ENCODE data around the gene USP2. TPM values are rescaled to one million over a fixed set of nuclear protein-coding genes. Genes with fewer than 3 reads are reported as not detected.
"Not testable (repeated sequence)": the region's sequence is repeated elsewhere in the genome, so short reads cannot be mapped to it uniquely, and the experiment has no call there.

USP2 gene
- total RNA-seq, 2 donors from 2014 or later = 26.0 to 63.6 TPM

DNA sequence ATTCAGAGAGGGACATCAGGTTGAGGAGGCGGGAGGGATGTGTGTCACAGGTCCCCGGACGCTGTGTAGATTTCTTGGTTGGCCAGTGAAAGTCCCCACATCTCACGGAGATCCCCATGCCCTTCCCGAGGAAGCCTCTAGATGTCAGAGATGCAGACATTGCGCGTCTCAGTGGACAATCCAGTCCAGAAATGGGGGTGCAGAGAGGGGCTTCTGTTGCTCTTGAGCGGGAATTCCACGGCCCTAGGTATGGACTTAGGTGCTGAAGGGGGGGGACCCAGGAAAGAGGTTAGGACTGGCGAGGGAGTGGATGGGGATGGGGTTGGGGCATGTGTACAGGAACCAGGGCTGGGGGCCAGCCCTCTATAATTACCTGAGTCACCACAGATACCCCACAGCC, 34.5 kb upstream of the USP2 start:
- ATAC-seq = no peak
- DNase-seq = no peak
- intact Hi-C loops (cut with DNase I, micrococcal nuclease) = no loop called here

DNA sequence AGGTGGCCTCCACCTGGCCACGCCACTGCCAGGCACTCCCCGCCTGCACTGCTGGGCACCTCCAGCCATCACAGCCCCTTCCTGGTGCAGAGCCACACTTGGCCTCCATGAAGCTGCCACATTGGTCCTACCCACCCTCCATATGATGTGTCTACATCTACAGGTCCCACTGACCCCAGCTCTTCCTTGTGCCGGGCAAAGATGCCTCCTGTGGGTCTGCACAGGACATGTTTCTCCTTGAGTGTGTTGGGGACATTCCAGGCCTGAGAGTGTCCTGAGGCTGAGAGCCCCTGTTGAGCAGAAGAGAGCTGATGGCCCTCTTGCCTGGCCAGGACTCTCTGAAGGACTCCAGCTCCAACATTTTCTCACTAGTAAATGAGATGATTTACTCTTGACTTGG, 34.0 kb upstream of the USP2 start:
- ATAC-seq = no peak
- intact Hi-C loops (cut with DNase I, micrococcal nuclease) = no loop called here
- no peak for DNase-seq

DNA sequence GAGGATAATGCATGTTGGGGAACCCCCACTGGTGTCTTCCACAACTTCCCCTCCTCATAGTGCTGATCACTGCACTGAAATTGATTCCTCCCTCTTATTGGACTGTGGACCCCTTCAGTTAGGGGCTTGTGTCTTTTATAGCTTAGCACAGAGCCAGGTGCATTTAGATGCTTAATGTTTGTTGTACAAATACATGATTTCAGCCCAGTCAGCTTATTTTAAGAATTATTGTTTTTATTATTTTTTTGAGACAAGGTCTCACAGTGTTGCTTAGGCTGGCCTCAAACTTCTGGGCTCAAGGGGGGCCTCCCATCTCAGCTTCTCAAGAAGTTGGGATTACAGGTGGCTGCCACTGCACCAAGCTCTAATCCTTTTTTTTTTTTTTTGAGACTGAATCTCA, 33.2 kb upstream of the USP2 start:
- intact Hi-C loops (cut with DNase I, micrococcal nuclease) = no loop called here
- DNase-seq = no peak

DNA sequence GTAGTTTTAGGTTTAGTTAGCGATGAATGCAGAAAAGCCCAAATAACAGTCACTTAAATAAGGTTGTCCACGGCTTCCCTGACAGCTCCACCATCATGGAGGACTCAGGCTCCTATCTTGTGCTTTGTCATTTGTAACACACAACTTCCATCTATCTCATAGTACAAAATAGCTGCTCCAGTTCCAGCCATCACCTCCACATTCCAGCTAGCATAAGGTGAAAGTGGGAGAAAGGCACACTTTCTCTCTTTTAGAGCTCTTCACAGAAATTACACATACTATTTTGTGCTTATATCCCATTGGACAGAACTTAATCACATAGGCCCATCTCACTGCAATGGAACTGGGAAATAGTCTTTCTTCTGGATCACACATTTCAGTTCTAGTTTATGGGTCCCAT, 32.8 kb upstream of the USP2 start:
- DNase-seq = no peak
- ATAC-seq = no peak
- intact Hi-C loops (cut with DNase I, micrococcal nuclease) = no loop called here

More for the DNA sequence above, 33.2 kb upstream of the USP2 start:
- no peak for ATAC-seq

DNA sequence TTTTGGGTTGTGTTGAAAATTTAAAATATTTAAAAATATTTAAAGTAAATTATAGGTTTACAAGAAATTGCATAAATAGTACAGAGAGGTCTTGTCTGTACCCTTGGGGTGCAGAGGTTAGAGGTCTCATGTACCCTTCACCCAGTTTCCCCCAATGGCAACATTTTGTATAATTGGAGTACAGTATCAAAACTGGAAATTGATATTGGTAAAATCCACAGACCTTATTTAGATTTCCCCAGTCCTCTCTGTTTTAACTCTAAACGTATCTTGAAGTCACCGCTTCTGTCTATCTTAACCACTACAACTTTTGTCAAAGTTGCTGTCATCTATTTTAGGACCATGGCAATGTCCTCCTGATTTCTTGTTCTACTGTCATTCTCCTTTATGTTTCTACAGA, 30.6 kb upstream of the USP2 start:
- intact Hi-C loops (cut with DNase I, micrococcal nuclease) = no loop called here
- ATAC-seq = no peak
- no peak for DNase-seq

DNA sequence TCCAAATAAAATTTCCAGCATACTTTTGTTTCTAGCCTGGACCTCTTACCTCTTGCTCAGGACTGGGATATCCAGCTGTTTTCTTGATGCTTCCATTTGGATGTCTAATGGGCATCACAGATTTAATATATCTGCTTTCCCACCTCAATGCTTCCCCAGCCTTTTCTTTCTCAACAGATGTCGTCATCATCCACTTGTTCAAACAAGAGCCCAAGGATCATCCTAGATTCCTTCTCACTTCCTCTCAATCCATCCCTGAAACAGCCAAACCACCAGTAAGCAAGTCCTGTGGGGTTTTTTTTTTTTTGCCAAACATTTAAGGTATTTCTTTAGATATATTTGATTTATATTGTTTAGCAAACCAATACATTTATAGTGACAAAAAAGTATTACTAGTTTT, 29.0 kb upstream of the USP2 start:
- DNase-seq (no peak), ATAC-seq (no peak)
- intact Hi-C loops (cut with DNase I, micrococcal nuclease) = no loop called here

DNA sequence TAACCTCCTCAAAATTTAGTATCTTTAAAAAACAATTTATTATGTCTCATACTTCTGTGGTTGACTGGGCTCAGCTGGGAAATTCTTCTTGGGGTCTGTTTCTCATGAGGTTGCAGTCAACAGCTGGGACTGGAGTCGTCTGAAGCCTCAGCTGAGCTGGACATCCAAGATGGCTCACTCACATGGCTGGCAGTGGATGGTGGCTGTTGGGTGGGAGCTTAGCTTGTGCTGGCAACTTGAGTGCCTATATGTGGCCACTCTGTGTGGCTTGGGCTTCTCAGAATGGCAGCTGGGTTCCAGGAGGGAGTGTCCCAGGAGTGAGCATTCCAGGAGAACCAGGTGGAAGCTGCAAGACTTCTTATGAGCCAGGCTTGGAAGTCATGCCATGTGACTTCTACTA, 28.2 kb upstream of the USP2 start:
- intact Hi-C loops (cut with DNase I, micrococcal nuclease) = no loop called here
- ATAC-seq (no peak), DNase-seq (no peak)

DNA sequence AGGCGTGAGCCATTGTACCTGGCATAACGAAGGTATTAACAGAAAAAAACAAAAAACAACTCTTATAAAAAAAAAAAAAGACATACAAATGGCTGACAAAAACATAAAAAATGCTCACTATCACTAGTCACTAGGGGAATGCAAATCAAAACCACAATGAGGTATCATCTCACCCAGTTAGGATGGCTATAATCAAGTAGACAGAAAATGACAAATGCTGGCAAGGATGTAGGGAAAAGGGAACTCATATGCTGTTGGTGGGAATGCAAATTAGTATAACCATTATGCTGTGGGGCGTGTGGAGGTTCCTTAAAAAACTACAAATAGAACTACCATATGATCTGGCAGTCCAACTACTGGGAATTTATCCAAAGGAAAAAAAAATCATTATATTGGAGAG, 24.5 kb upstream of the USP2 start:
- intact Hi-C loops (cut with DNase I, micrococcal nuclease) = no loop called here
- no peak for DNase-seq
- ATAC-seq = no peak

DNA sequence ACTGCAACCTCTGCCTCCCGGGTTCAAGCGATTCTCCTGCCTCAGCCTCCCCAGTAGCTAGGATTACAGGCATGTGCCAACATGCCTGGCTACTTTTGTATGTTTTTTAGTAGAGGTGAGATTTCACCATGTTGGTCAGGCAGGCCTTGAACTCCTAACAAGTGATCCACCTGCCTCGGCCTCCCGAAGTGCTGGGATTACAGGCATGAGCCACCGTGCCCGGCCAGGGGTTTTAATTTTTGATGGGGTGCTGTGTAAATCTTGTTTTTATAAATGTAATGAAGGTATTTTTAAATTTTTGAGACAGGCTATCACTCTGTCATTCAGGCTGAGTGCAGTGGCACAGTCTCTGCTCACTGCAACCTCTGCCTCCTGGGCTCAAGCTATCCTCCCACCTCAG, 24.0 kb upstream of the USP2 start:
- intact Hi-C loops (cut with DNase I, micrococcal nuclease); ATAC-seq; DNase-seq: not testable (repeated sequence)

DNA sequence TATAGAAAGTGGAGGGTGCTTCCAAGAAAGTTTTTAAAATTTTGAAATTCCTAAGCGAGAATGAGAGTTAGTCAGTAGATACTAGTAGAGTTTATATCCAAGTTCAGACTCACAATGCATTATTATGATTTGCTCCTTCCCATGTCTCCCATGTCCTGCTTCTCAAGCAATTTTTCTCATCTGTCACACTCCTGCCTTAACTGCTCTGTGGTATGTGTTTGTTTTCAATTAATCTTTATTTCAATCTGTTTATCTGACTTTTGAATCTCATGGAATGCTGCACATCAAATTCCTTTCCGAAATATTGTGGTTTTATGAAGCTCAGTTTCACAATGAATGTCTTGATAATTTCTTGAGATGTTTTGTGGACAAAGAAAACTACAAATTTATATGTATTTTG, 23.4 kb upstream of the USP2 start:
- intact Hi-C loops (cut with DNase I, micrococcal nuclease) = no loop called here
- no peak for DNase-seq
- no peak for ATAC-seq

DNA sequence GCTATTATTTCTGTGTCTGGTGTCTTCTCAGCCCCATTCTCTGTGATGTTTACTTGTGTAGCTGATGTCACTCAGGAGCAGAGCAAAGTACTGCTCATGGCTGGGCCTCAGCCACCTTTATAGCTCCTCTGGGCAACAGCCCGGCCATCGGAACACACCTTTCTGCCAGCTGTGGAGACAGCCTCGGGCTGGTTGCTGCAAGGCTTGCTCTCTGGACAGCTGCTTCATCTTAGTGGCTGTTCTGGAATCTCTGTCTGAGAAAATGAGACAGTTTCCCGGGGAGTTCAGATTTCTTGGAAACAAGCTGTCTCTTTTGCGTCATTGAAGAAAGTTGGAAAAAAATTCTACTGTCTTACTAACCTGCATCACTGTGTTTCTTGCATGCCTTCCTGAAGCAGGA, 21.5 kb upstream of the USP2 start:
- intact Hi-C loops (cut with DNase I, micrococcal nuclease) = no loop called here
- ATAC-seq (peak; percentile 52), DNase-seq (no peak)

DNA sequence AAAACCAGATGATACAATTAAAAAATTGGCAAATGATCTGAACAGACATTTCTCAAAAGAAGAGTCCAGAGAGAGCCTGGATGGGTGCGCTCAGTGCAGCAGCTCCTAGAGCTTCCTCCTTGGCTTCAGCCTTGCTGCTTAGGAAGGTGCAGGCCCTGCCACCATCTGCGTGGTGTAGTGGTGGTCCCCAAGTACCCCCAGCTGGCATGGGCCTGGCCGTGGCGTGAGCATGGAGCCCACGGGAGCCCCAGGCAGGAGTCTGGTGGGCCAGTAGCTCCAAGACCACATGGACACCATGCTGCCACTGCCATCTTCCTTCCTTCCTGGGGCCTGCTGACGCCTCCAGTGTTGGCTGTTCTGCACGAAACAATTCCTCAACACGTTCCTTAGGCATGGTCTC, 21.0 kb upstream of the USP2 start:
- ATAC-seq = no peak
- no peak for DNase-seq
- intact Hi-C loops (cut with DNase I, micrococcal nuclease) = no loop called here

DNA sequence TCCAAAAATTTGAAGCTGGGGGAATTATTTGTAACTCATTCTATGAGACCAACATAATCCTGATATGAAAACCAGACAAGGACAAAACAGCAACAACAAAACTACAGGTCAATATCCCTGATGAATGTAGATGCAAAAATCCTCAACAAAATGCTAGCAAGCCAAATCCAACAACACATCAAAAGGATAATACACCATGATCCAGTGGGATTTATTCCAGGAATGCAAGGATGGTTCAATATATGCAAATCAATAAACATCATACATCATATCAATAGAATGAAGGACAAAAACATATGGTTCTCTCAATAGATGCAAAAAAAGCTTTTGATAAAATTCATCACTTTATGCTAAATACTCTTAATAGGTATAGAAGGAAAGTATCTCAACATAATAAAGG, 19.4 kb upstream of the USP2 start:
- ATAC-seq (no peak), DNase-seq (no peak)
- intact Hi-C loops (cut with DNase I, micrococcal nuclease) = no loop called here

DNA sequence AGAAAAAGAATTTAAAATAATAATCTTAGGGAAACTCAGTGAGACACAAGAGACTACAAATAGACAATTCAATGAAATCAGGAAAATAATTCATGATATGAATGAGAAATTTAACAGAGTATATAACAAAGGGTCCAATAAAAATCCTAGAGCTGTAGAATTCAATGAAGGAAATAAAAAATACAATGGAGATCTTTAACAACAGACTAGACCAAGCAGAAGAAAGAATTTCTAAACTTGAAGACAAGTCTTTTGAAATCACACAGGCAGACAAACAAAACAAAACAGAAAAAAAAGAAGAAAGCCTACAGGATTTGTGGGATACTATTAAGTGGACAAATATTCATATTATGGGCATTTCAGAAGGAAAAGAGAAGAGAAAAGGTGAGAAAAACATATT, 16.2 kb upstream of the USP2 start:
- no peak for DNase-seq
- intact Hi-C loops (cut with DNase I, micrococcal nuclease) = no loop called here
- no peak for ATAC-seq

DNA sequence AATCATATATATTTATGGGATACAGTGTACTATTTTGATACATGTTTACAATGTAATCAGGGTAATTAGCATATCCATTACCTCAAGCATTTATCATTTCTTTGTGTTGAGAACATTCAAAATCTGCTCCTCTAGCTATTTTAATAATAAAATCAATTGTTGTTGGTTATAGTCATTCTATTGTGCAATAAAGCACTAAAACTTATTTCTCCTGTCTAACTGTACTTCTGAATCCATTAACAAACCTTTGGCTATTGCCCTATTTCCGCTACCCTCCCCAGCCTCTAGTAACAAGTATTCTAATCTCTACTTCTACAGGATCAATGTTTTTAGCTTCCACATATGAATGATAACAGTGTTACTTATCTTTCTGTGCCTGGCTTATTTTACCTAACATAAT, 15.3 kb upstream of the USP2 start:
- no peak for ATAC-seq
- intact Hi-C loops (cut with DNase I, micrococcal nuclease) = no loop called here
- DNase-seq = no peak

DNA sequence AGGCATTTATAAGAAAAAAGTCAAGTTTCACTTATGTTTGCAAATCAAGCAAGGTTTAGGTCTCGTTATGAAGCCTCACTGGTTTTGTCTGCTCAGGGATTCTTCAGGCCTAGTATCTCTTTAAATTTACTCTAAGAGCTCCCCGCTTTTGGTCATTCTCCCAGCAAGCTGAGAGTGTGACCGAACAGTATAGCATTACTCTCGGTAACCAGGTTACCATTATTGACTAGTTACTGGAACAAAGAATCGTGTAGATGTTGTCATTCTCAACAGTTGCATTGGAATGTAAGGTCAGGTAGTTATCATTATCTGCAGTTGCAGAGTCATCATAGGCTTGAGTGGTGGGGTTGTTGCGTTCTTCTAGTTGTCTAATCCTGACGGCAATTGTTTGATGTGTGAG, 9.8 kb upstream of the USP2 start:
- no peak for DNase-seq
- intact Hi-C loops (cut with DNase I, micrococcal nuclease) = no loop called here
- ATAC-seq = no peak

DNA sequence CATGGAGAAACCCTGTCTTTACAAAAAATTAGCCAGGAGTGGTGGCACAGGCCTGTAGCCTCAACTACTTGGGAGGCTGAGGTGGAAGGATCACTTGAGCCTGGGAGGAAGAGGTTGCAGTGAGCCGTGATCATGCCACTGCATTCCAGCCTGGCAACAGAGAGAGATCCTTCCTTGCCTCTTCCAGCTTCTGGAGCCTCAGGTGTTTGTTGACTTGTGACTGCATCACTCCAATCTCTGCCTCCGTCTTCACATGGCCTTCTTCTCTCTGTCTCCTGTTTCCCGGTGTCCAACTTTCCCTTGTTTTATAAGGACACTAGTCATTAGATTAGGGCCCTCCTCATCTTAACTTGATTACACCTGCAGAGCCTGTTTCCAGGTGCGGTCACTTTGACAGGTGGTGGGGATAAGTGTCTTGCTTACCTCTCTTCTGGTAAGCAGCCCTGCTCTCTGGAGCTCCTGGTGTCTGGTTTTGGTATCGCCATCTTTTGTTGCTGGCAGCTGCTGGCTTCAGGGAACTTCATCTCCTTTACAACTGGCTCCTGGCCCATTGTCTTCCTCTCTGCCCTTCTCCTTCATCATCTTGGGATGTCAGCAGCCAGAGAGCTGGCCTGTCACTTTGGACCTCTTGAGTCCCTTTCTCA, 8.2 kb upstream of the USP2 start:
- DNase-seq (peak in 1 of 2 donors; percentile 26), ATAC-seq (peak; percentile 64)
- intact Hi-C loops (cut with DNase I, micrococcal nuclease) = no loop called here

DNA sequence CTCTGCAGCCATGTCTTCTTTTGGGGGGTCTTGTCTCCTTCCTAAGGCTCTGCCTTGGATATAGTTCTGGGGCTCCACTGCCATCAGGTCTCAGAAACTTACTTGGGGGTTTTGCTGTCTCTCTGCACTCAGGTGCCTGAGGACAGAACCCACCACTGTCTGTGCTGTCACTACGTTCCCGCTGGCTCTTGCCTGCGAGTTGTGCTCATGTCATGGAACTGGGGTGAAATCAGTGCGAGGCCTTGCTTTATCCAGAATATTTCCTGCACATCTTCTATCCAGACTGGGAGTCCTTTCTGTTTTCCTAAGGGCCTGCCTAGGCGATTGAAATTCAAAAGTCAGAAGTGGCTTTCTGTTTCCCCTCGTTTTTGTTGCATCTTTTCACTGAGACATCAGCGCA, 6.6 kb upstream of the USP2 start:
- intact Hi-C loops (cut with DNase I, micrococcal nuclease) = no loop called here

DNA sequence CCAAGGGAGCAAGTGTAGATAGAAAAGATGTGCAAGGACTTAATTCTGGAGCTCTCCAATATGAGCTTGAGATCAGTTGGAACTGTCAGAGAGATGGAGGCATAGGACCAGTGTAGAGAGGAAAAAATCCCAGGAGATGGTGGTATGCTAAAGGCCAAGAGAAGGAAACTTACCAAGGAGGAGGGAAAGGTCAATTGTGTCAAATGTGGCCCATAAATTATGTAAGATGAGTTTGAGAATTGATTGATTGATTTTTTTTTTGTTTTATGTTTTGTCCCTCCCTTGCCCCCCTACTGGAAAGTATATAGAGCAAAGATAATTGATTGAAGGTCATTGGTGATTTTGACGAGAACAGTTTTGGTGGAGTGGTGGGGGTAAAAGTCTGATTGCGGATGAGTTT, 2.8 kb upstream of the USP2 start:
- no peak for DNase-seq
- intact Hi-C loops (cut with DNase I, micrococcal nuclease) = no loop called here
- no peak for ATAC-seq

More for the DNA sequence above, 6.6 kb upstream of the USP2 start:
- DNase-seq = no peak
- ATAC-seq = no peak

DNA sequence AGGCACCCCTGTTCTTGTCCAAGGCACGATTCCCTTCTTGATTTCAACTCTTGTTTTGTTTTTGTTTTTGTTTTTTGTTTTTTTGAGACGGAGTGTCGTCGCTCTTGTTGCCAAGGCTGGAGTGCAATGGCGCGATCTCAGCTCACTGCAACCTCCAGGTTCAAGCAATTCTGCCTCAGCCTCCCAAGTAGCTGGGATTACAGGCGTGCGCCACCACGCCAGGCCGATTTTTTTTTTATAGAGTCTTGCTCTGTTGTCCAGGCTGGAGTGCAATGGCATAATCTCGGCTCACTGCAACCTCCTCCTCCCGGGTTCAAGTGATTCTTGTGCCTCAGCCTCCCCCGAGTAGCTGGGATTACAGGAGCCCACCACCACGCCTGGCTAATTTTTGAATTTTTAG, 1.0 kb upstream of the USP2 start:
- ATAC-seq; intact Hi-C loops (cut with DNase I, micrococcal nuclease); DNase-seq: not testable (repeated sequence)

DNA sequence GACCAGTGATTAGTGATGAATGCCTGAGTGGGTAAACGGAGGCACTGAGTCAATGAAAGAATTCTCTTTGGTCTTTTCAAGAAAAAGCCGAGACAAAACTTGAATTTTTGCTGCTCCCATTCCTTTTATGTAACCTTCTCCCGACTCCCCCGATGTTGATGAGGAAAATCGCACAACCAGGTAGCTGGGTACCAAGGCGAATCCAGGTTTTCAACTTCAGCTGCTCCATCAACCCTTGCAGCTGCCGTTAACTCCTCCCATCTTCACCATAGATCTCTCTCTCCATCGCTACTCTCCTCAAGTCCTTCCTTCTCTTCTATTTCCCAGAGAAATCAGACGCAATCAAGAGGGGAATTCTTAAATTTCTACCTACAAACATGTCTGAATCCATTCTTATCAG, 611 bp upstream of the USP2 start:
- ATAC-seq (no peak), DNase-seq (no peak)
- intact Hi-C loops (cut with DNase I, micrococcal nuclease) = no loop called here

DNA sequence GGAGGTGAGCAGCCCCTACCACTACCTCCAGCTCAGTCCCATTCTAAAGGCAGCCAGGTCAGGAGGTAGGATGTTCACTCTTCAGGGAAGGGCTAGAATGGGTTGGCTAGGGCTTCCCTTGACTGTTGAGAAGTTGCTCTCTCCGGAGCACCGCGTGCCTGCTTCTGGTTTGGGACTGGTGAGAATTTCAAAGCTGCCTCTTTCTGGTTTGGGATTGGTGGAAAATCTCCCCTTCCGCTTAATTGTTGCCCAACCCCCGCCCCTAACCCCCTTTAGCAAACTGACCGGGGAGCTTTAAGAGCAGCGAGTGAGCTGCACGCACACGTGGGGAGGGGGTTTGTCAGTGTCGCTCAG, 686 bp downstream of the USP2 start:
- DNase-seq (no peak), ATAC-seq (no peak)
- intact Hi-C loops (cut with DNase I, micrococcal nuclease) = no loop called here
